Activated CD8-positive, alpha-beta memory T cell treated with anti-CD3 and anti-CD28 coated beads, Interleukin-2, amount 50 U/mL, for 24 hours (primary cell): ENCODE measurements around the gene CATSPER4.
"Not testable (repeated sequence)": the region's sequence is repeated elsewhere in the genome, so short reads cannot be mapped to it uniquely, and the experiment has no call there.

Experiments used
- DNase-seq: peaks from one replicate; pipeline ENCODE4 v3.0.0-alpha.2; 2020; ENCODE audit errors: extremely low read depth

CATSPER4 gene

GRCh38 chr1:26195805-26196204, 5.4 kb downstream of the CATSPER4 start:
- DNase-seq: no peak

GRCh38 chr1:26197301-26197700, 6.9 kb downstream of the CATSPER4 start:
- DNase-seq: no peak

- no peak for DNase-seq
Observed at GRCh38 chr1:26197813-26198212, 7.4 kb downstream of the CATSPER4 start.

- DNase-seq: no peak
Observed at GRCh38 chr1:26200413-26200812, 10.0 kb downstream of the CATSPER4 start.

- no peak for DNase-seq
Observed at GRCh38 chr1:26203642-26204318, 13.4 kb downstream of the CATSPER4 start.

- DNase-seq: no peak
Observed at GRCh38 chr1:26210147-26210870, 19.9 kb downstream of the CATSPER4 start.

GRCh38 chr1:26212726-26213125, 22.3 kb downstream of the CATSPER4 start:
- no peak for DNase-seq

- DNase-seq: no peak
Observed at GRCh38 chr1:26213335-26213905, 23.0 kb downstream of the CATSPER4 start.

- no peak for DNase-seq
Observed at GRCh38 chr1:26215246-26215645, 24.8 kb downstream of the CATSPER4 start.

- no peak for DNase-seq
Observed at GRCh38 chr1:26218906-26219494, 28.6 kb downstream of the CATSPER4 start.

- no peak for DNase-seq
Observed at GRCh38 chr1:26220199-26220912, 30.0 kb downstream of the CATSPER4 start.

GRCh38 chr1:26221094-26221493, 30.7 kb downstream of the CATSPER4 start:
- DNase-seq: no peak

GRCh38 chr1:26224606-26225005, 34.2 kb downstream of the CATSPER4 start:
- DNase-seq: no peak

GRCh38 chr1:26225033-26225831, 34.8 kb downstream of the CATSPER4 start:
- no peak for DNase-seq

- DNase-seq: not testable (repeated sequence)
Observed at GRCh38 chr1:26230682-26231081, 40.3 kb downstream of the CATSPER4 start.

- peak; percentile 95 for DNase-seq
Observed at GRCh38 chr1:26233903-26234643, 43.7 kb downstream of the CATSPER4 start, which contains the start of gene CEP85. Gene CEP85, plus strand, starts transcription at chr1:26234200. Its CDS starts 5,584 bp downstream, at chr1:26239784.

GRCh38 chr1:26234644-26235370, 44.4 kb downstream of the CATSPER4 start:
- DNase-seq: no peak

- no peak for DNase-seq
Observed at GRCh38 chr1:26237230-26237966, 47.0 kb downstream of the CATSPER4 start.

GRCh38 chr1:26239936-26240335, 49.5 kb downstream of the CATSPER4 start:
- no peak for DNase-seq
